A673 (cell line): ENCODE measurements around the gene CDON. TPM values are rescaled to one million over a fixed set of nuclear protein-coding genes. Genes with fewer than 3 reads are reported as not detected.
A peak's percentile ranks its signal among the peaks of the same experiment; 100 is the strongest.

Source experiments
- Bru-seq: library from RNA; stranded (reverse); fragments of 400-500 nt; gene quantifications from one replicate; lab custom pipeline; 2021; lab: Mats Ljungman, UMichigan
- BruChase-seq, 2 experiments: library from RNA; stranded (reverse); fragments of 400-500 nt; gene quantifications; one replicate each; lab custom pipeline; 2021; lab: Mats Ljungman, UMichigan
- BruUV-seq: library from RNA; stranded (reverse); fragments of 400-500 nt; replicated peaks from 2 replicates; lab custom pipeline; 2021; lab: Mats Ljungman, UMichigan
- CTCF ChIA-PET: fragments of 300-600 bp; sonication (Branson Sonifier 250); formaldehyde crosslinking; loops from one replicate; lab custom pipeline; 2022; ENCODE audit warnings: antibody characterized with exemption; lab: Charles Lee
- POLR2A ChIA-PET: fragments of 300-600 bp; sonication (Branson Sonifier 250); formaldehyde crosslinking; loops from one replicate; lab custom pipeline; 2022; ENCODE audit warnings: antibody characterized with exemption; ENCODE audit not compliant: low non-redundant PET; lab: Charles Lee
- DNase-seq: peaks from one replicate; pipeline ENCODE4 v3.0.0-alpha.2; 2015; ENCODE audit warnings: low spot score
- H3K27ac ChIP-seq: fragments of 200-600 bp; sonication (generic); 2 replicates; pipeline ENCODE4 v1.5.1; 2016; ENCODE audit warnings: mixed run types, low read depth, mild to moderate bottlenecking, mixed read lengths, antibody characterized with exemption, low read length; ENCODE audit not compliant: poor library complexity, severe bottlenecking
- H3K27me3 ChIP-seq: fragments of 200-600 bp; sonication (generic); replicated peaks from 2 replicates; pipeline ENCODE4 v1.6.1; 2017; ENCODE audit warnings: mixed run types, low read depth, mild to moderate bottlenecking, mixed read lengths, antibody characterized with exemption, low read length; ENCODE audit not compliant: insufficient read depth, poor library complexity
- H3K36me3 ChIP-seq: fragments of 200-600 bp; sonication (generic); 2 replicates; pipeline ENCODE4 v1.6.1; 2016; ENCODE audit warnings: mixed run types, mild to moderate bottlenecking, mixed read lengths, antibody characterized with exemption, low read length; ENCODE audit not compliant: insufficient read depth, poor library complexity, severe bottlenecking
- H3K4me1 ChIP-seq: fragments of 200-600 bp; sonication (generic); 2 replicates; pipeline ENCODE4 v1.6.1; 2017; ENCODE audit warnings: mixed run types, mild to moderate bottlenecking, mixed read lengths, antibody characterized with exemption, low read length; ENCODE audit not compliant: insufficient read depth, poor library complexity, severe bottlenecking
- H3K4me3 ChIP-seq: fragments of 200-600 bp; sonication (generic); 2 replicates; pipeline ENCODE4 v1.5.1; 2016; ENCODE audit warnings: low read depth, mixed run types, mild to moderate bottlenecking, mixed read lengths, low read length; ENCODE audit not compliant: poor library complexity, severe bottlenecking
- H3K9me3 ChIP-seq: fragments of 200-600 bp; sonication (generic); 2 replicates; pipeline ENCODE4 v1.6.1; 2016; ENCODE audit warnings: mixed run types, low read depth, mild to moderate bottlenecking, mixed read lengths, antibody characterized with exemption, low read length; ENCODE audit not compliant: poor library complexity, severe bottlenecking
- EZH2 ChIP-seq: fragments of 200-600 bp; sonication (generic); IDR thresholded peaks from 2 replicates; pipeline ENCODE4 v1.6.1; 2017; ENCODE audit warnings: borderline replicate concordance, low read depth, mild to moderate bottlenecking, mixed read lengths, antibody characterized with exemption, low read length; ENCODE audit not compliant: poor library complexity, severe bottlenecking
- intact Hi-C: fragments of 100-400 bp; cut with micrococcal nuclease; formaldehyde crosslinking; loops from one replicate; pipeline ENCODE4 v1.10.0; 2022; ENCODE audit not compliant: unreplicated experiment
- long read RNA-seq: library from polyadenylated mRNA; stranded (forward); transcript quantifications from one replicate; pipeline ENCODE4 v2.0.0, GENCODE V29; 2022
- total RNA-seq: library from RNA; stranded (reverse); gene quantifications from 2 replicates; pipeline ENCODE4 v1.2.3, GENCODE V29; 2021
- TF ChIP-seq, protein P1 (sequence below): fragments of 300-800, 200-600 bp; sonication (generic); conservative IDR thresholded peaks from 2 replicates; pipeline ENCODE4 v1.5.1; 2017; ENCODE audit warnings: low read depth, mild to moderate bottlenecking, antibody characterized with exemption, low read length, moderate library complexity, mixed read lengths

CDON gene, protein sequence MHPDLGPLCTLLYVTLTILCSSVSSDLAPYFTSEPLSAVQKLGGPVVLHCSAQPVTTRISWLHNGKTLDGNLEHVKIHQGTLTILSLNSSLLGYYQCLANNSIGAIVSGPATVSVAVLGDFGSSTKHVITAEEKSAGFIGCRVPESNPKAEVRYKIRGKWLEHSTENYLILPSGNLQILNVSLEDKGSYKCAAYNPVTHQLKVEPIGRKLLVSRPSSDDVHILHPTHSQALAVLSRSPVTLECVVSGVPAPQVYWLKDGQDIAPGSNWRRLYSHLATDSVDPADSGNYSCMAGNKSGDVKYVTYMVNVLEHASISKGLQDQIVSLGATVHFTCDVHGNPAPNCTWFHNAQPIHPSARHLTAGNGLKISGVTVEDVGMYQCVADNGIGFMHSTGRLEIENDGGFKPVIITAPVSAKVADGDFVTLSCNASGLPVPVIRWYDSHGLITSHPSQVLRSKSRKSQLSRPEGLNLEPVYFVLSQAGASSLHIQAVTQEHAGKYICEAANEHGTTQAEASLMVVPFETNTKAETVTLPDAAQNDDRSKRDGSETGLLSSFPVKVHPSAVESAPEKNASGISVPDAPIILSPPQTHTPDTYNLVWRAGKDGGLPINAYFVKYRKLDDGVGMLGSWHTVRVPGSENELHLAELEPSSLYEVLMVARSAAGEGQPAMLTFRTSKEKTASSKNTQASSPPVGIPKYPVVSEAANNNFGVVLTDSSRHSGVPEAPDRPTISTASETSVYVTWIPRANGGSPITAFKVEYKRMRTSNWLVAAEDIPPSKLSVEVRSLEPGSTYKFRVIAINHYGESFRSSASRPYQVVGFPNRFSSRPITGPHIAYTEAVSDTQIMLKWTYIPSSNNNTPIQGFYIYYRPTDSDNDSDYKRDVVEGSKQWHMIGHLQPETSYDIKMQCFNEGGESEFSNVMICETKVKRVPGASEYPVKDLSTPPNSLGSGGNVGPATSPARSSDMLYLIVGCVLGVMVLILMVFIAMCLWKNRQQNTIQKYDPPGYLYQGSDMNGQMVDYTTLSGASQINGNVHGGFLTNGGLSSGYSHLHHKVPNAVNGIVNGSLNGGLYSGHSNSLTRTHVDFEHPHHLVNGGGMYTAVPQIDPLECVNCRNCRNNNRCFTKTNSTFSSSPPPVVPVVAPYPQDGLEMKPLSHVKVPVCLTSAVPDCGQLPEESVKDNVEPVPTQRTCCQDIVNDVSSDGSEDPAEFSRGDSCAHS (N-terminal part only)
- total RNA-seq, result 25.3 and 31.0 TPM in 2 replicates
- Bru-seq, nascent RNA, result percentile 67 among the genes with signal in this experiment
- BruChase-seq, experiment 1, labeled RNA remaining after a 2-hour chase, result percentile 69 among the genes with signal in this experiment
- BruChase-seq, experiment 2, labeled RNA remaining after a 6-hour chase, result percentile 64 among the genes with signal in this experiment
- long read RNA-seq, partial matches to known transcripts, result 4 of 16 reads
- long read RNA-seq, other reads (novel, unspliced or antisense), result 12 of 16 reads

DNA sequence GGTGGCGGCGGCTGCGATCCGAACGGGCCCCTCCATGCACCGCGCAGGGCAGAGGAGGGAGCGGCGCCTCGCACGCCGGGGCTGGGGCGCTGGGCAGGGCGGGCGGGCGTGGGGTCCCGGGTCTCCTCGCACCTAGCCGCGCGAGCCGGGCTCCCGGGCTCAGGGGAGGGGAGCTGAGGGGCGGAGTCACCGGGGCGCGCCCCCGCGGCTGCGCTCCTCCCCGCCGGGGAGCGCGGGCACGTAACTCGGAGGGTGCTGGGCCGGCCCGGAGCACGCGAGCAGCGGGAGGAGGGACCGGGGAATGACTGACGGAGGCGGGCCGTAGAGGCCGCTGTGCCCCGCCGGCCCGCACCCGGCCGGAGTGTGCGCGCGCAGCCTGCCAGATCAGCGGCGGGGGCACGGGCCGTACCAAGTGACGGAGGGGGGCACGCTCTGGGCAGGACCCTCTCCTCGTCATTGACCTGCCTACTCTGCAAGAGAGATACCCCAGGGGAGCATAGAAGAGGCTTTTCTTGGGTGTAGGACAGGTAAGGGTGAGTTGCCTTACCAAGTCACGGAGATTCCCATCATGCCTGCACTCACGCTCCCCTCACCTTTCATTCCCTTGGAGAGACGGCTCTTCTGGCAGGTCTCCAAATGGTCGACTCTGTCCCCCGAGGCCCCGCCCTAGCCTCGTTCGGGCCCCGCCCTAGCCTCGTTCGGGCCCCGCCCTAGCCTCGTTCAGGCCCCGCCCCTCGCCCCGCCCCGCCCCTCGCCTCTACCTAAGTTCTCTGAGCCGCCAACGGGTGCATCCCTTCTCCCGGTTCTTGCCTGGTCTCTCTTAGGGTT lies at the start of gene CDON:
Gene CDON (minus strand): TSS at position 188 of the 828 bp plus-strand sequence. CDS start 39,390 bp downstream, outside the sequence.
- TF ChIP-seq, protein P1, sequence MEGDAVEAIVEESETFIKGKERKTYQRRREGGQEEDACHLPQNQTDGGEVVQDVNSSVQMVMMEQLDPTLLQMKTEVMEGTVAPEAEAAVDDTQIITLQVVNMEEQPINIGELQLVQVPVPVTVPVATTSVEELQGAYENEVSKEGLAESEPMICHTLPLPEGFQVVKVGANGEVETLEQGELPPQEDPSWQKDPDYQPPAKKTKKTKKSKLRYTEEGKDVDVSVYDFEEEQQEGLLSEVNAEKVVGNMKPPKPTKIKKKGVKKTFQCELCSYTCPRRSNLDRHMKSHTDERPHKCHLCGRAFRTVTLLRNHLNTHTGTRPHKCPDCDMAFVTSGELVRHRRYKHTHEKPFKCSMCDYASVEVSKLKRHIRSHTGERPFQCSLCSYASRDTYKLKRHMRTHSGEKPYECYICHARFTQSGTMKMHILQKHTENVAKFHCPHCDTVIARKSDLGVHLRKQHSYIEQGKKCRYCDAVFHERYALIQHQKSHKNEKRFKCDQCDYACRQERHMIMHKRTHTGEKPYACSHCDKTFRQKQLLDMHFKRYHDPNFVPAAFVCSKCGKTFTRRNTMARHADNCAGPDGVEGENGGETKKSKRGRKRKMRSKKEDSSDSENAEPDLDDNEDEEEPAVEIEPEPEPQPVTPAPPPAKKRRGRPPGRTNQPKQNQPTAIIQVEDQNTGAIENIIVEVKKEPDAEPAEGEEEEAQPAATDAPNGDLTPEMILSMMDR, result no peak
- TF ChIP-seq EZH2, result no peak
- no TSS peak for BruUV-seq
- intact Hi-C loops, result loop anchor here (5.0 kb wide), 1 partner anchor 136 kb away; no protein-coding TSS in a partner anchor
- Histone ChIP-seq H3K4me1 (peaks cover 12% of the 10 kb centered on the region), H3K27ac (peak within 1 kb of the TSS; percentile 98), H3K27me3 (no peaks in the 10 kb centered on the region), H3K9me3 (no peaks in the 10 kb centered on the region), H3K4me3 (peak within 1 kb of the TSS; percentile 70), H3K36me3 (no peaks in the 10 kb centered on the region)
- ChIA-PET CTCF (interaction anchor here (2.0 kb wide), 1 partner anchor 121 kb away, joined by 12 read pairs; no protein-coding TSS in a partner anchor), POLR2A (no interaction called here)
- peak; percentile 98 for DNase-seq

DNA sequence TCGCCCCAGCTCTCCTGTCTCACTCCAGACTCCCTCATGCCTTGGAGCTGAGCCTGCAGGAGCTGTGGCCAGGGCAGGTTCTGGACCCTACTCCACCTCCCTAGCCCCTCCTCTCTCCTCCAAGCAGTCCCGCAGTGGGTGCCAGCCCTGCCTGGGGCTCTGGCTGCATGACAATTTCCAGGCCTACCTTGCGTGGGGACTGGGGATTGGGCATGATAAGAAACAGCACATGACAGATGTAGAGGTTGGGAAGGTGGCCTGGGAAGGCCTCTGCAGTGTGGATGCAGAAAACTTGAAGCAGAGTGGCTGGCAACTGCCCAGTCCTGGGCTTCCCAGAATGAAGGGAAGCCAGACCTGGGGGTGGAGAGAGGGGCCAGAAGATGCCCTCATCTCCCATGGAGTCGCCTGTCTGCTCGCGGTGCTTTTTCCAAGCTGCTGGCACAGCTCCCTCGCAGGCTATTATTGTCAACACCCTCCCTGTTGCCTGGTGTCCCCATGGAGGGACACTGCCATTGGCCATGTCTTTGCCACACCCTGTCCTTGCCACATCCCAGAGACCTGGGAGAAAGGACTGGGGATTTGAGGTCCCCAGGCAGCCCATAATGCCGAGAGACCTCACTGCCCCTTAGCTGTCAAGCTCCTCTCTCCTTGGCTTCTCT lies 48.9 kb upstream of the CDON start:
- BruUV-seq, result no TSS peak
- ChIA-PET CTCF (no interaction called here), POLR2A (interaction anchor here (0.6 kb wide), 1 partner anchor 23 kb away, joined by 3 read pairs; no protein-coding TSS in a partner anchor)
- peaks cover 41% of the 10 kb centered on the region for H3K4me1 ChIP-seq
- DNase-seq, result no peak
- H3K4me3 ChIP-seq, result no peak overlapping the region
- intact Hi-C loops, result no loop called here
- no peaks in the 10 kb centered on the region for H3K27me3 ChIP-seq
- H3K36me3 ChIP-seq, result no peaks in the 10 kb centered on the region
- no peaks in the 10 kb centered on the region for H3K9me3 ChIP-seq
- H3K27ac ChIP-seq, result no peak overlapping the region
- no peak for TF ChIP-seq EZH2
- TF ChIP-seq, protein P1, result no peak
